ENCODE results near the gene LRRC17. TPM values are rescaled to one million over a fixed set of nuclear protein-coding genes. Genes with fewer than 3 reads are reported as not detected.
A peak's percentile ranks its signal among the peaks of the same experiment; 100 is the strongest.

LRRC17 gene
- total and polyA plus RNA-seq, 11 donors = 0.72 to 10.8 (median 2.8) TPM

- no peak for TF ChIP-seq POLR2A (IDR thresholded peaks at IDR 0.05)
- no peak for TF ChIP-seq CTCF (IDR thresholded peaks at IDR 0.05)
- WGBS, 4 donors = 80 to 88% (median 86%) methylated on average over 5 of the region's 5 CpGs
- intact Hi-C loops (cut with DNase I) = loop anchor here in 3 of 10 donors (10.0 kb wide), 2 partner anchors 54 to 104 kb away; no protein-coding TSS in a partner anchor
- DNase-seq = no peak
- Histone ChIP-seq H3K27ac (peak overlapping the region in 6 of 12 donors; percentile 21 to 61 (median 50)), H3K9me3 (no peaks in the 10 kb centered on the region), H3K36me3 (no peaks in the 10 kb centered on the region), H3K27me3 (no peaks in the 10 kb centered on the region), H3K4me3 (no peak overlapping the region), H3K4me1 (peaks cover 2 to 55% (median 19%) of the 10 kb centered on the region in 12 donors)
- ATAC-seq = no peak
Measured at GRCh38 chr7:102890971-102891692, 21.7 kb upstream of the LRRC17 start.

GRCh38 chr7:102891693-102892261 is 21.0 kb upstream of the LRRC17 start:
- H3K4me3 ChIP-seq = no peak overlapping the region
- DNase-seq = peak in 3 of 5 donors; percentile 32 to 49 (median 38)
- intact Hi-C loops (cut with DNase I) = loop anchor here in 3 of 10 donors (10.0 kb wide), 2 partner anchors 53 to 103 kb away; no protein-coding TSS in a partner anchor
- WGBS, 4 donors = 29 to 52% (median 40%) methylated on average over 1 of the region's 1 CpG
- ATAC-seq = peak; percentile 49 to 82 (median 72)
- H3K27me3 ChIP-seq = no peaks in the 10 kb centered on the region
- peak overlapping the region in 6 of 12 donors; percentile 21 to 61 (median 50) for H3K27ac ChIP-seq
- peaks cover 2 to 62% (median 19%) of the 10 kb centered on the region in 12 donors for H3K4me1 ChIP-seq
- no peak for TF ChIP-seq CTCF (IDR thresholded peaks at IDR 0.05)
- TF ChIP-seq POLR2A (IDR thresholded peaks at IDR 0.05) = no peak
- H3K9me3 ChIP-seq = no peaks in the 10 kb centered on the region
- no peaks in the 10 kb centered on the region for H3K36me3 ChIP-seq

- intact Hi-C loops (cut with DNase I) = loop anchor here in 3 of 10 donors (10.0 kb wide), 2 partner anchors 52 to 102 kb away; no protein-coding TSS in a partner anchor
- Histone ChIP-seq H3K4me3 (no peak overlapping the region), H3K9me3 (no peaks in the 10 kb centered on the region), H3K4me1 (peaks cover 2 to 71% (median 19%) of the 10 kb centered on the region in 12 donors), H3K27ac (peak overlapping the region in 7 of 12 donors; percentile 1 to 68 (median 55)), H3K36me3 (no peaks in the 10 kb centered on the region), H3K27me3 (no peaks in the 10 kb centered on the region)
- ATAC-seq (peak in 1 of 4 donors; percentile 33), DNase-seq (no peak)
- WGBS, 4 donors = 57 to 70% (median 62%) methylated on average over 1 of the region's 1 CpG
- TF ChIP-seq CTCF (IDR thresholded peaks at IDR 0.05) (no peak), POLR2A (IDR thresholded peaks at IDR 0.05) (no peak)
Measured at GRCh38 chr7:102892631-102893278, 20.0 kb upstream of the LRRC17 start.

All from heart left ventricle (tissue), 16 donors.